GM04503 (cell line): ENCODE data around the gene NELL1.

Experiments
- DNase-seq: peaks from one replicate; pipeline ENCODE4 v3.0.0-alpha.2; 2012; ENCODE audit warnings: low read depth

NELL1 gene

DNA sequence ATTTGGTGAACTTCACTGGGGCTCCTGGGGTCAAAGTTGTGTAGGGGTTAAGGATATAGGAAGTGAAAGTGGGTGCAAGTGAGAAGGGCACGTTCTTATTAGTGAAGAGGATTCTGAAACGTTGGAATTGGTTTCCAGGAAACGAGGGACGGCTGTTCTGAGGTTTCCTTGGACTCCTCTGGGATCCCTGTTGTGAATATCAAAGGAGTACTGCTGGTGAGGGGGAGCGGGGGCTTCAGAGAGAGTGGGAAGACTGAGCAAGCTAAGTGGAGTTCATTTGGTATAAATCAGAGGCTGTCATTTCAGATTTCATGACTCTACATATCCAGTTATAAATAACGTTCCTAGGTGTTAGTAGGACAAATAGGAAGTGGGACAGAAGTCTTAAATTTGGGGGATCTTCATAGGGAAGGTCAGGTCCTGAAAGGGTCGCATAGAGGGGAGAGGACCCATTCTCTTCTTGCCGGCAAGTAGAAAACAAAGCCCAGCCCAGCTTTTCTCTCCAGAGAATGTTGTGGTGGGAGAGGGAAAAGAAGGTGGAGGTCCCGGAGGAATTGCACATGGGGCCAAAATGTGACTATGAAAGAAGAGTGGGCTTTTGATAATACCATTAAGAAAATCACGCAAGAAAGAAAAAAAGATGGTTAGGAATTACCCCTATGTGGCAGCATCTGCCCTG lies 1.1 kb upstream of the NELL1 start:
- DNase-seq: no peak

DNA sequence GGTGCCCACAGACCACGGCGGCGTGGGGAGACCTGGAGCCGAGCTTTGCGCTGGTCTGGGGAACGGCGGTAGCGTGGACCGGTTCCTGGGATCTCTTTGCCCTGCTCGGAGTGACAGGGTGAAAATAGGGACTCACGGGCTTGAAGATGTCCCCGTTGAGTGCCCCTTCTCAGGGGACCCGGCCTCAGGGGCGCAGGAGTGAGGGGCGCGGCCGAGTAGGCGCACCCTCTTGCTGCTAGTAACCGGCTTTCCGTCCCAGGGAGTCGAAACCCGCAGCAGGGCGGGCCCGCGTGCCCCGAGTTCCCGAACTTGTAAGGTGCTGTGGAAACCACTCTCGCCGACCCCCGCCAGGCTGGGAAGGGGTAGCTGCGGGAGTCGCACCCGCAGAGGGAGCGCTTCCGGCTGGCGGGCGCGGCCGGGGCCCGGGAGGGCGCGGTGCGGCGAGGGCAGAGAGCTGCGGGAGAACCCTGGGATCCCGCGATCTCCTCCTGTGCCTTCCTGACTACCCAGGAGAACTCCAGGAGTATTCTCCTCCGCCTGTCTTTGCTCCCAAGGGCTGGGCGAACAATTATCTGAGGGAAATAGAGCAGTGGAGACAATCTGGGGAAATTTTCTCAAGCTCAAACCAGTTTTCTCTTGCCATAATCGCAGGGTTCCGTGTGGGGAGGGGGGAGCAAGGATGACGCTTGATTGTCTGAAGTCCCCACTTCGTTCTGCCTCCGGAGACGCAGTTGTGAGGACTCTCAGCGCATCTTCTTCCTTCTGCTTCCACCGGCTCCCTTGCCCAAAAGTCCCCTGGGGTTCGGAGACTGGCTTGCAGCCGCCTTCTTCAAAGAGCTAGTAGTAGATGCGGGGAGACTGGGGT lies 666 bp downstream of the NELL1 start:
- no peak for DNase-seq

DNA sequence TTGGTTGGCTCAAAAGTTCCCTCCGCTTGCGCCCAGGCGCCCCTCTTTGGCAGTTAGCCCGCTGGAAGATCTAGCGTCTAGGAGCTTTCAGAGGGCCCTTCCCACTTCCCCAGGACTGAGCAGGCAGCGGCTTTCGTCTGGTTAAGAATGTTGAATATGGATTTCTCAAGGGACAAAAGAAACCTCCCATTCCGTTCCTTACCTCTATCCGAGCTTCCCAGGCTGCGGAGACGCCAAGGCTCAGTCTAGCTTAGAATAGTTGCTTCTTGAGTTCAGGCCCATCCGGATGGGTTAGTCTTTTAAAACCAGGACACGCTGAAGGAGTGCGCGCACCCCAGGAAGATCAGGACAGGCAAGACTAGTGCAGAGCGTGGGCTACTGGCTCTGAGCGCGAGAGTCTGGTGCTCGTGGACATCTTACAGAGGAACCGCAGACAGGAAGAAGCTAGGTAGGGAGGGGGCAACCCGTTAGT lies 1.6 kb downstream of the NELL1 start:
- DNase-seq: no peak

DNA sequence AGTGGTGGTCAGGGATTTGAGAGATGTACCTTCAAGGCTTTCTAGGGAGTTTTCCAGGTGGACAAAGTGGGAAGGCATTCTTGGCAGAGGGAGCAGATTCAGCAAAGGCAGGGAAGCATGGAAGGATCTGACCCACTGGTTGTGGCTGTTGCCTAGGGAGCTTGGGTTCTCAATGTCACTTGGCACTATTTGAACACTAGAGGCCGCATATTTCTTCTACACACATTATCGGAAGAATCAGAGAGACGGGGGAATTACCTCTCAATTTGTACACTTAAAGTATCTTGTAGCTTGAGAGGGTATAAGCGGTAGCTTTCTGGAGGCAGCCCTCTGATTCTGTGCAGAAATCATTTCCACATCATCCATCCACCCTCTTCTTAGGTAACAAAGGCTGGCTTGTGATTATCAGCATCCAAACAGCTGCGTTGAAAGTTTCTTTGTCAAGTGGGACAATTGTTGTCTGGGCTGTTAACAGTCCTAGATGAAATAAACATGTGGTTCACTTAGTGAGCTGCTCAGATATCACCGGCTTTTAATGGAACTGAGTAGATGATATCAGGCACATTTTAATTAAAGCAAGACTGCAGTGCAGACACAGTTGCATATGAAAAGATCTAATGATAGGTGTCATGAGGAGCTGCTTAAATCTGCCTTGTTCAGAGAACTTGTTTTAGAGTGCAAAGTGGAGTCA lies 2.6 kb downstream of the NELL1 start:
- no peak for DNase-seq

DNA sequence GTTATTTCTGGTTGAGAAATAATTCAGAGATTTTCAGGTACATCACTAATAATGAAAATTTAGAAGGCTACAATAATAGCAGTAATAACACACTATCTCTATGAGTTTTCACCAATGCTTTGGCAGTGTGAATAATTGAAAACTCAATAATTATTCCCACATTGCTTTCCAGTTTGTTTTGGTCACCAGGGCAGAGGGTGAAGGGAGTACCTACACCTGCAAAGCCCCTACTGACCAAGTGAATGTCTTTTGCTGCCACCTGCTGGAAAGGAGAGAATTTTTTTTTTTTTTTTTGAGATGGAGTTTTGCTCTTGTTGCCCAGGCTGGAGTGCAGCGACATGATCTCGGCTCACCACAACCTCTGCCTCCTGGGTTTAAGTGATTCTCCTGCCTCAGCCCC lies 3.2 kb downstream of the NELL1 start:
- no peak for DNase-seq

DNA sequence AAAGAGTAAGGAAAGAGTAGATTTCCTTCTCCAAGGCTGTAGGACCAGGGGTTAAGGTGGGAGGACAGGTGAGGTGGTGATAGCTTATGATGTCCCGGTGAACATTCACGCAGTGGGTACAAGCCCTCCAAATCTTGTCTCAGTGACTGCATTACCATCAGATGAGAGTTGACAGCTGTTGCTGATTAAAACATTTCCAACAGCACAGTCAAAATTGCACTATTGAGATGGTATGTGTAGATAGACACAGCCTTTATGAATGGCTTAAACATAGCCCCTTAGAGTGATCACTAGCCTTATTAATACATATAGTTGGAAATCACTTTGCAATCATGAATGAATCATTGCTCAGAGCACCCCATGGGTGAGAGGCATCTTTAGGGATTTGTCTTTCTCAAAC lies 7.3 kb downstream of the NELL1 start:
- DNase-seq: no peak

DNA sequence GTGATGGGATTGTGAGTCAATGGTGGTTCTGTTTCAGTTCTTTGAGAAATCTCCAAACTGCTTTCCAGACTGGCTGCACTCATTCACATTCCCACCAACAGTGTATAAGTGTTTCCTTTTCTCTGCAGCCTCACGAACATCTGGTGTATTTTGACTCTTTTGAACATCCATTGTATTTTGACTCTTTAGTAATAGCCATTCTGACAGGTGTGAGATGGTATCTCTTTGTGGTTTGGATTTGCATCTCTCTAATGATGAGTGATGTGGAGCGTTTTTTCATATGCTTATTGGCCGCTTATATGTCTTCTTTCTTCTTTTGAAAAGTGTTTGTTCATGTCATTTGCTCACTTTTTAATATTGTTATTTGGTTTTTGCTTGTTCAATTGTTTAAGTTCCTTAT lies 19.4 kb downstream of the NELL1 start:
- DNase-seq: no peak

DNA sequence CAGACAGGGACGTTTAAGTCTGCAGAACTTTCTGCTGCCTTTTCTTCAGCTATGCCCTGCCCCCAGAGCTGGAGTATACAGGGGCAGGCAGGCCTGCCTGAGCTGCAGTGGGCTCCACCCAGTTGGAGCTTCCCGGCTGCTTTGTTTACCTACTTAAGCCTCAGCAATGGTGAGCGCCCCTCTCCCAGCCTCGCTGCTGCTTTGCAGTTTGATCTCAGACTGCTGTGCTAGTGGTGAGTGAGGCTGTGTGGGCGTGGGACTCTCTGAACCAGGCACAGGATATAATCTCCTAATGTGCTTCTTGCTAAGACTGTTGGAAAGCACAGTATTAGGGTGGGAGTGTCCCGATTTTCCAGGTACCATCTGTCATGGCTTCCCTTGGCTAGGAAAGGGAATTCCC lies 38.5 kb downstream of the NELL1 start:
- no peak for DNase-seq

DNA sequence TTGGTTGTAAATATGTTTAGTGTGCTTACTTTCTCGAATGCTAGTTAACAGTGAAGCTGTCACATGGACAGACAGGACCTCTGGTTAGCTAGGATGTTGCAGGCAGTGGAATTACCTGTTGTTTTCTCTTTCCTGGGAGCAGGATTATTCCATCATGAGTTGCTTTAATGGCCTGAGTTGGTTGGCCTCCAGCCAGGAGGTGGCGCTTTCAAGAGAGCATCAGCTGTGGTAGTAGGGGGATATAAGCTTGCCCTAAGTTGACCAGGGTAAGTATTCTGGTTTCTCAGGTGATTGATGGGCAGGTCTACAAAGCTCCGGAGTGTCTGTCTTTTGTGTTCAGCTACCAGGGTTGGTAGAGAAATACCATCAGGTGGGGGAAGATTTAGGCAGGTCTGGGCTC lies 43.5 kb downstream of the NELL1 start:
- no peak for DNase-seq

DNA sequence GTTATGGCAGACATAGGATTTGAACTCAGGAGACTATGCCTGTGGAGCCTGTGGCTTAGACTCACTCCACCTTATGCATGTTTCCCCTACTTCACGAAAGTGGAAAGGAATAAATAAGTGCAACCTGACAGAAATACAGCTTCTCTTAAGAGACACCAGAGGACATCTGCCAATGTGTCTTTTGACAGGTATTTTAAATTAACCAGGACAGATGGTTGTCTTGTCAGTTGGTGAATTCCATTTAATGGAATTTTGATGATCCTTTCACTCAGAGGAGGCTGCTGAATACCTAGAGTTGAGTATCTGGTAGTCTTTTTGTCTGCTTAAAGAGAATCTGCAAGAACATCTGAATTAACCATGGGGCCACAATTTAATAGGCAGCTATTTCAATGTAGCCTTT lies 46.1 kb downstream of the NELL1 start:
- no peak for DNase-seq

DNA sequence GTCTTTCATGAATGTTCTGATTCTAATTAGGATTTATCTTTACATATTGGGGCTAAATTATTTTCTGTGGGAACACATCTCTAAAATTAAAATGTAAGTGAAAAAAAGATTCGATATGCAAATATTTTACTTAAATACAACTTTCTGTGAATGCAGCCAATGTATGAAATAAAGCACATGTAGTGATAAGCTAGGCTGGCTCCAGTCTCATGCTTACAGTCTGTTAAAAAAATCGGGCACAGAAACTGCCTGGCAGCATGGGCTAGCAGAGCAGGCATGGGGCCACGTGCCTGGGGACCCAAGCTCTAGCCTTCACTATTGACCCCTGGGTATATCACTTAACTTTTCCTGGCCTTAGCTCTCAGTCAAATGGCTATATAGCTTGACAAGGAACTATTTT lies 46.5 kb downstream of the NELL1 start:
- DNase-seq: no peak

DNA sequence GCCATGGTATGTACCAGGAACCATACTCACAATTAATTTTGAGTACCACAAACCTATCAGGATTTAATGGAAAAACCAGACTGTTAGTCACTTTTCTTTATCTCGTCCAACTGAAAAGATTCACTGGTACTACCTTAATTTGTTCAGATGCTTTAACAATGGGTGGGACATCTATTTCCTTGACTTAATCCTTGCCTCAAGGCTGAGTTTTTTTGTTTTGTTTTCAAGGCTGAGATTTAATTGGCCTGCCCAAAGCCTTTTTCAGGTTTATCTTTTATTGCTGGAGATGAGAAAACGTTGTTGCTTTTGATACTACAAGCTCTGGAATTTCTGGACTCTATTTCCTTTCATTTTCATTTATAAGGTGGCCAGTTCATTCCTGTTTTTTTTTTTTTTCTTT lies 50.4 kb downstream of the NELL1 start:
- no peak for DNase-seq

DNA sequence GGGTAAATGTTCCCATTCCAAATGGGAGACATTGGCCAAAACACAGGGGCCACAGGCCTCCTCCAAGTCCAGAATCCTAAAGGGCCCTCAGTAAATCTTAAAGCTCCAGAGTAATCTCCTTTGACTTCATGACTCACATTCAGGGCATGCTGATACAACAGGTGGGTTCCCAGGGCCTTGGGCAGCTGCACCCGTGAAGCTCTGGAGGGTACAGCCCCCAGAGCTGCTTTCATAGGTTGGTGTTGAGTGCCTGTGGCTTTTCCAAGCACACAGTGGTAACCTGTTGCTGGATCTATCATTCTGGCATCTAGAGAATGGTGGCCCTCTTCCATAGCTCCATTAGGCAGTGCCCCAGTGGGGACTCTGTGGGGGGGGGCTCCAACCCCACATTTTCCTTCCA lies 54.0 kb downstream of the NELL1 start:
- DNase-seq: no peak

DNA sequence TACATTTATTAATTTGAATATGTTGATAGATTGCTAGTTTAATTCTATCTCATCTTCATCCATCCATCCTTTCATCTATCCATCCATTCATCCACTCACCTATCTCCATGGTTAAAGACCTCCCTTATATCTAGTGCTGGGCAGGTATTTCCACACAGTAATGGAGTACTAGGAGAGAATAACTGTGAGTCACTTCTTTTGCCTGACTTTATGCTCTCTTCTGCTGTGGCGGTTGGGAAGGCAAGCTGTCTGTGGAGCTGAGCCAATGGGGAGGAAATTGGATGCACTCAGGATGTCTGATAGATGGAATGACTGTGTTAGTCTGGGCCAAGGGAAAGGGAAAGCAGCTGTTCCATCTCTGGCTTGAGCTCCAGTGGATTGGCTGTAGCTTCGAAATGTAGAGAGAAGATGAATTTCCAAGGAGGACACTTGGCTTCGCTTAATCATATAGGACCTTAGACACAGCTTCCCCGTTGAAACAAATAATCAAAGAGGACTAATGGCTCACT lies 60.3 kb downstream of the NELL1 start:
- DNase-seq: no peak

DNA sequence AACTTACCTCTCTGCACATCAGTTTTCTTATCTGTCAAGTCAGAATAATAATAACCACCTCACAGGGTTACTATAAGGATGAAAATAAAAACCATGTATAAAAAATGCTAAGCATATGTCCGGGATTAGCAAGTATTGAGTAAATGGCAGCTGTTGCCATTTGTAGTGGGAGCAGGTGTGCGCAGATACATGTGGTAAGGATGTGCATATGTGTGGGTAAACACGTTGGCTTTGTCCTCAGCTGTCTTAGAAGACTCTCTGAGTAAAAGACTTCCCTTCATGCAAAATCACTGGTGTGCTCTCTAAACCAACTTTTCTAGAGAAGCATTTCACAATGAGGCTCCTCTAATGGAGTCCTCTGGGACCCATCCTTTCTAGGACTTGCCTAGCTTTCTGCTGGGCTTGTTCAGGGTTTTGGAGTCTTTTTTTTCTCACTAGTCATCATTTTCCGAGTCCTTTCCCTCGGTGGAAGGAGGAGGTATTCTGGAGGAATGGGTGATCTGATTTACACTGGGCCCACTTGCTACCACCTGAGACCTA lies 62.4 kb downstream of the NELL1 start:
- DNase-seq: no peak

DNA sequence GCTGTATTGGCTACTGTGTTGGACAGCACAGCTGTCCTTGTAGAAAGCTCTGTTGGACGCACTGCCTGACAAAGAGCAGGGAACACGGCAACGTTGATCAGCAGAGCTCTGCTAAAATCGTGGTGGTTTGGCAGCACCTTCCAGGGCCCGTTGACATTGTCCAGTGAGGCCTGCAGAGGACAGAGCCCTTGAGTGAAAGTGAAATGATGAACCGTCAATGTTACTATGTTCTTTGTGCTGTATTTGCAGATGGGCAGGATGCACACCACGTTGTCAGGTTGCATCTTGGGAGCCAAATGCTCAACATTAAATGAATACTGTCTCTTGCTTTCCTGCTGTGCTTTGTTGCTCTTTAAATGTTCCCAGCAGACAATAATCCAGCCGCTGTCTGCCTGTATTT lies 69.7 kb downstream of the NELL1 start:
- DNase-seq: no peak

DNA sequence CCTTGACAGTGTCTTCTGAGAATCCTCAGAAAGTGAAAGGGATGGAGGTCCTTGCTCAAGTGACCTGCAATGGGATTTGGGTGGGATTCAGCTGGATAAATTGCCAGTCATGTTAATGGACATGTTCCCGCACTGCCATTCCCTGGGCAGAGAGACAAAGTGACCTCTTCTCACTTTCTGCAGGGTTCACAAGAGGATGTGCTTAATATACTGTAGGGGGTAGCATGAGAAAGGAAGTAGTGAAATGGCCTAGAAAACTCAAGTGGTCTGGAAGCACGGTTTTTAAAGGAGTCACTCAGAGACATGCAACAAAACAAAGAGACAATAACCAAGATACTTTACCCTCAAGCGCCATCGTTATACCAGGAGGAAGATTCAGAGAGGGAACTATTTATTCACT lies 70.2 kb downstream of the NELL1 start:
- DNase-seq: no peak

DNA sequence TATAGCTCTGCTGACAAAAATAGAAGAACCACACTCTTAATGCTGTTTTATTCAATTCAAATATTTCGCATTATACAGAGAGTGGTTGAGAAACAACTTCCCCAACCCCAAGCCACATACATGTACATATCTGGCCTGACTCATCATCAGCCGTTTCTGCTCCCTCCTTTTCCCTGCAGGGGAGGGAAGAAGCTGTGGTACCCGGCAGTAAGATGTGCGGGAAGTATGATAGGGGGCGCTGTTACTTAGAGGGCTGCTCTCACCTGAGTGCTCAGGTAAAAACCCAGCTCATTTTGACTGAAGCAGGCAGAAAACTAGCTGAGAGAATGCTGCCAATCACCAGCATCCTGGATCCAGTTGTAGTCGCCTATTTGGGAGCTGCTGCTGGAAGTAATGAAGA lies 85.5 kb downstream of the NELL1 start:
- DNase-seq: no peak

DNA sequence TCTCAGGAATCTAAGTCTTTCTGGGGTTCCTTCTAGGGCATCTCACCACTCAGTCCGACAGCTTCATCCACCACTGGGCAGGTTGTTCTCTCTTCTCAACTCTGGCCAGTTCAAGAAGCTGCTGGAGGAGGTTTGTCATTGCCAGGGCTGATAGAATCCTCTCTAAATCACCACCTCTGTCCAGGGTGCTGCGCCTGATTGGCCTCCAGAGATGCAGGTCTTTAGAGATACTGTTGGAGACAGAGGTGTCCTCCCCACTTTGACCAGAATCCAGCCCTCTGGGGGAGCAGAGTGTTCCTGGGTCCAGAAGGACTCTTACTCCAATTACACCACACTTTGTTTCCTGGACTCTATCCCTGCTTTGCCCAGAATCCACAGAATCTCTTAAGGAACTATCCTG lies 90.2 kb downstream of the NELL1 start:
- no peak for DNase-seq

DNA sequence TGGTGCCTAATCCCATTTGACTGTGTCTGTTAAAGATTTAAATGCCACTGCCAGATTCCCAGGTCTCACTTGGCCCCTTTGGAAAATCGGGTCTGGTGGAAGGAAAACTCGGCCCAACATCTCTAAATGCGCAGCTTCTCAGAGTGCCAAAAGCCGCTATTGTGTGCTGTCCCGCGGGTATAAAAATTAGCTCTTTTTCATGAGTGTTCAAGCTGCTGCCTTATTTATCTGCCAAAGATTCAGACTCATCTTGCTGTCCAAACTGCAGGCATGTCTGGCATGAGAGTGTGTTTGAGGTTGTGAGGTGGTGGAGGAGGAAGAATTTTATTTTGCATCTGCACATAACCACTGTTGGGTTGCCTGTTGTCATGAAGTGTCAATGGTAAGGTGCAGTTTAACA lies 91.4 kb downstream of the NELL1 start:
- no peak for DNase-seq

DNA sequence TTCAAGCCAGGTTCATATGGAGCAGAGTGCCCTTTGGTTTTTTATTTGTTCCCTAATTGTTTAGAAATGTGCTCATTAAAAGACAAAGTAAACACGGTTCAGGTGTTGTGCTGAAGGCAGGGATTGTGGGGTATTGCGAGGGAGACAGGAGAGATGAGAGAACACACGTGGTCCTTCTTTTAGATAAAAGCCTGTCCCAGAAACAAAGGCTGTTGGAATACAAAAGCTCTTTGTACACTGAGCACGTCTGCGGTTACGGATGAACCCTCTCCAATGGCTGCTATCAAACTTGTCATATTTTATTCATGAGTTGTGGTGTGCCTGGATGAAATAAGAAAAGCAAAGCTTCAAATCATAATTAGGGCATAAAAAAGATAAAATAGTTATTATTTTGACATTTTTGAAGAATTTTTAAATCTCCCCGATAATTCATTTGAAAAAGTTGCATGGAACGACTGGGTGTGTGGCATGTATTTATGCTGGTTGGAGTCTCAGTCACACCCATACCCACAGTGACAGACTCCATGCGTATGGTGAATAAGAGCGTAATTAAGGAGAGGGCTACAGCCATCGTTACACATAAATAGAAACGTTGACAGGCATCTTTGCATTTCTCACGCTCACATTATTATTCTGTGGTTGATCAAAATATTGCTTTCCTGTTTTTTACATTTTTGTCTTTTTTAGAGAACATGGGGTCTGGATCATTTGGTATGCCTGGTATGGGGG lies 92.9 kb downstream of the NELL1 start:
- DNase-seq: no peak

DNA sequence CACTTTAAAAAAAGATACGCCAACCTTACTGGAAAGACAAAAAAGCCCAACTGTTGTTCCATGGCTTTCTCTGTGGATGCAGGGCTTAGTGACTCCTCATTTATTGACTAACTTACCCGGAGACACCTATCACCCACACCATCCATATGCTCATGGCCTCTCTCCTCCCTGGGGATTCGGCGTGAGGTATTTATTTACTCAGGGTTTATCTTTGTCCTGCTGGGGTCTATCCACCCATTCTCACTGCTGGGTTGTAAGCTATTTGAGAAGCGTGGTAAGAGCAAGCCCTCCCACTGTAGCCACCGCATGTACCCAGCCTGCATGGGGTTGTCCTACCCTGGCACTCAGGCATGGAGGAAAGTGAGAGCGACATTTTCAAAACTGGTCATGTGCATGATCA lies 93.6 kb downstream of the NELL1 start:
- no peak for DNase-seq
